A549 (cell line): Measurements from ENCODE around the gene NPHS1. TPM values are rescaled to one million over a fixed set of nuclear protein-coding genes. Genes with fewer than 3 reads are reported as not detected.

ENCODE experiments used
- ATAC-seq, 2 experiments: fragments of 200-7000 bp in 1 of 2; fragments of >200 bp in 1 of 2; cut with Nextera tagmentation in 1 of 2; cut with Tn5 transposase in 1 of 2; 3 replicates each; pipeline versions ENCODE4 v1.8.0 to v1.9.1; 2018 to 2020; ENCODE audit warnings: mild to moderate bottlenecking in 1 of 2, moderate library complexity in 1 of 2
- CTCF ChIA-PET: fragments of 300-600 bp; sonication (Branson Sonifier 250); formaldehyde crosslinking; extraction: SDS; loops from one replicate; lab custom pipeline; 2021; ENCODE audit warnings: antibody characterized with exemption, inconsistent platforms; lab: Yijun Ruan, JAX
- POLR2A ChIA-PET: fragments of 350-600 bp; formaldehyde crosslinking; extraction: SDS; loops from one replicate; lab custom pipeline; 2021; ENCODE audit warnings: antibody characterized with exemption, inconsistent platforms; lab: Yijun Ruan, JAX
- DNase-seq, 2 experiments: peaks; one replicate each; pipeline versions ENCODE4 v3.0.0 to v3.0.0-alpha.2; 2011 to 2016; ENCODE audit warnings: low read depth in 1 of 2, low spot score in 1 of 2
- FAIRE-seq: peaks from 2 replicates; lab custom pipeline; 2011; peaks lifted over from hg19 to GRCh38; lab: Jason Lieb, UNC
- H3K27ac ChIP-seq, 2 experiments: fragments of >200 bp; sonication (Bioruptor Twin); formaldehyde crosslinking; 3 replicates each; pipeline ENCODE4 v1.5.1; 2016 to 2017
- H3K4me1 ChIP-seq: fragments of >200 bp; sonication (Bioruptor Twin); formaldehyde crosslinking; 3 replicates; pipeline ENCODE4 v1.6.1; 2016
- H3K4me2 ChIP-seq: fragments of >200 bp; sonication (Bioruptor Twin); formaldehyde crosslinking; 3 replicates; pipeline ENCODE4 v1.6.1; 2016
- H3K4me3 ChIP-seq: fragments of >200 bp; sonication (Bioruptor Twin); formaldehyde crosslinking; 3 replicates; pipeline ENCODE4 v1.5.1; 2016
- H3K9me3 ChIP-seq: fragments of >200 bp; sonication (Bioruptor Twin); formaldehyde crosslinking; 3 replicates; pipeline ENCODE4 v1.6.1; 2016
- BCL3 ChIP-seq: fragments of >200 bp; sonication (Bioruptor Twin); formaldehyde crosslinking; IDR thresholded peaks from 3 replicates; pipeline ENCODE4 v1.6.1; 2016
- BHLHE40 ChIP-seq: IDR thresholded peaks from 2 replicates; pipeline ENCODE4 v1.6.1; 2012; ENCODE audit warnings: low read depth, low read length, inconsistent platforms
- CBX8 ChIP-seq: fragments of 200-600 bp; sonication (generic); IDR thresholded peaks from 2 replicates; pipeline ENCODE4 v1.6.1; 2016
- CTCF ChIP-seq: fragments of >200 bp; sonication (Bioruptor Twin); formaldehyde crosslinking; IDR thresholded peaks from 3 replicates; pipeline ENCODE4 v1.5.1; 2016
- ELK1 ChIP-seq: fragments of 150-350 bp; IDR thresholded peaks from 2 replicates; pipeline ENCODE4 v1.6.1; 2014; ENCODE audit warnings: low read depth, mild to moderate bottlenecking, low read length
- EP300 ChIP-seq, 2 experiments: fragments of >200 bp; sonication (Bioruptor Twin); formaldehyde crosslinking; IDR thresholded peaks; 2 replicates in 1 of 2; 3 replicates in 1 of 2; pipeline ENCODE4 v1.6.1; 2016 to 2017
- FOSB ChIP-seq: fragments of 250-450 bp; sonication (Bioruptor Pico); IDR thresholded peaks from 2 replicates; pipeline ENCODE4 v1.5.0; 2020; ENCODE audit warnings: mild to moderate bottlenecking, moderate library complexity
- FOXS1 ChIP-seq: fragments of 250-450 bp; sonication (Bioruptor Pico); IDR thresholded peaks from 2 replicates; pipeline ENCODE4 v1.5.0; 2020; ENCODE audit warnings: mild to moderate bottlenecking, moderate library complexity
- GATA3 ChIP-seq: IDR thresholded peaks from 2 replicates; pipeline ENCODE4 v1.6.1; 2012; ENCODE audit warnings: borderline replicate concordance
- JUNB ChIP-seq: fragments of >200 bp; sonication (Bioruptor Twin); formaldehyde crosslinking; IDR thresholded peaks from 2 replicates; pipeline ENCODE4 v1.6.1; 2016
- MAX ChIP-seq: IDR thresholded peaks from 2 replicates; pipeline ENCODE4 v1.6.1; 2012
- NPAS2 ChIP-seq: fragments of 250-450 bp; sonication (Bioruptor Pico); IDR thresholded peaks from 2 replicates; pipeline ENCODE4 v1.8.0; 2022; ENCODE audit warnings: mild to moderate bottlenecking, moderate library complexity, borderline replicate concordance
- NR3C1 ChIP-seq: fragments of >200 bp; sonication (Bioruptor Twin); formaldehyde crosslinking; IDR thresholded peaks from 3 replicates; pipeline ENCODE4 v1.6.1; 2017
- POLR2AphosphoS2 ChIP-seq: conservative IDR thresholded peaks from 2 replicates; pipeline ENCODE4 v1.6.1; 2012; ENCODE audit warnings: low read length, improper control_type of control experiment, inconsistent platforms
- REST ChIP-seq: fragments of 200-600 bp; sonication (generic); IDR thresholded peaks from 2 replicates; pipeline ENCODE4 v1.6.1; 2016; ENCODE audit warnings: antibody characterized with exemption, mild to moderate bottlenecking, moderate library complexity
- RFX5 ChIP-seq: fragments of 450-650 bp; IDR thresholded peaks from 2 replicates; pipeline ENCODE4 v1.7.1; 2014; ENCODE audit warnings: antibody characterized with exemption, mild to moderate bottlenecking, moderate library complexity
- SMC3 ChIP-seq: fragments of >200 bp; sonication (Bioruptor Twin); formaldehyde crosslinking; IDR thresholded peaks from 3 replicates; pipeline ENCODE4 v1.6.1; 2018; ENCODE audit warnings: inconsistent platforms
- TP53 ChIP-seq: fragments of 250-450 bp; sonication (Bioruptor Pico); IDR thresholded peaks from 2 replicates; pipeline ENCODE4 v1.5.0; 2021; ENCODE audit warnings: mild to moderate bottlenecking, moderate library complexity
- ZFP36 ChIP-seq: fragments of 450-650 bp; IDR thresholded peaks from 2 replicates; pipeline ENCODE4 v1.6.1; 2014; ENCODE audit warnings: borderline replicate concordance; ENCODE audit not compliant: partially characterized antibody
- WGBS: methylation state at CpG from one replicate; pipeline ENCODE4 v1.1.6; 2017; ENCODE audit errors: missing lambda C conversion rate; 5-methylcytosine and 5-hydroxymethylcytosine counted together
- polyA plus RNA-seq, 4 experiments: library from polyadenylated mRNA; depleted of rRNA in 3 of 4; stranded (reverse); fragments of >200 nt; fragmentation: RNase III in 1 of 4; extraction: RNeasy Plus Mini Kit Qiagen cat#74134 plus additional on column Dnase treatment in 1 of 4; gene quantifications; 2 replicates in 3 of 4; 3 replicates in 1 of 4; pipeline ENCODE4 v1.2.3, GENCODE V29; 2011 to 2017
- TF ChIP-seq, protein P1 (sequence below): fragments of 250-450 bp; sonication (Bioruptor Pico); IDR thresholded peaks from 2 replicates; pipeline ENCODE4 v1.5.0; 2021; ENCODE audit warnings: mild to moderate bottlenecking, moderate library complexity, borderline replicate concordance
- TF ChIP-seq, protein P2 (sequence below): fragments of 250-450 bp; sonication (Bioruptor Pico); IDR thresholded peaks from 2 replicates; pipeline ENCODE4 v1.5.0; 2020; ENCODE audit warnings: low read depth, mild to moderate bottlenecking, moderate library complexity

Gene NPHS1
- polyA plus RNA-seq, 2 of the 4 experiments (the other 2 are of a cell fraction), result 0.27 TPM

GRCh38 chr19:35787227-35787799 is 65.0 kb downstream of the NPHS1 start:
- Histone ChIP-seq H3K27ac (no peak overlapping the region), H3K4me3 (no peak overlapping the region), H3K4me2 (no peak overlapping the region), H3K4me1 (no peaks in the 10 kb centered on the region), H3K9me3 (no peaks in the 10 kb centered on the region)
- ATAC-seq, result no peak
- ChIA-PET POLR2A (interaction anchor here (0.7 kb wide), 1 partner anchor 24 kb away, joined by 5 read pairs; no protein-coding TSS in a partner anchor), CTCF (interaction anchor here (0.8 to 5.9 kb wide), 4 partner anchors 10 to 93 kb away, joined by 3 to 23 read pairs (median 4); no protein-coding TSS in a partner anchor)
- DNase-seq, result no peak
- no peak for FAIRE-seq
- WGBS, result 69% methylated on average over 11 of the region's 15 CpGs
- TF ChIP-seq BHLHE40 (no peak), FOSB (CRISPR knock-in tag) (no peak), MAX (no peak), POLR2AphosphoS2 (no peak), EP300 (IDR thresholded peaks at IDR 0.05) (no peak), ZFP36 (no peak)
- TF ChIP-seq, all 56 proteins: peak for 0

- POLR2A ChIA-PET, result no interaction called here
- 83% methylated on average over 25 of the region's 31 CpGs for WGBS
- H3K4me1 ChIP-seq, result no peaks in the 10 kb centered on the region
- no peak for ATAC-seq
- no peak overlapping the region for H3K27ac ChIP-seq
- H3K4me2 ChIP-seq, result no peak overlapping the region
- no peak for FAIRE-seq
- TF ChIP-seq REST, result no peak
- TF ChIP-seq, protein P1, sequence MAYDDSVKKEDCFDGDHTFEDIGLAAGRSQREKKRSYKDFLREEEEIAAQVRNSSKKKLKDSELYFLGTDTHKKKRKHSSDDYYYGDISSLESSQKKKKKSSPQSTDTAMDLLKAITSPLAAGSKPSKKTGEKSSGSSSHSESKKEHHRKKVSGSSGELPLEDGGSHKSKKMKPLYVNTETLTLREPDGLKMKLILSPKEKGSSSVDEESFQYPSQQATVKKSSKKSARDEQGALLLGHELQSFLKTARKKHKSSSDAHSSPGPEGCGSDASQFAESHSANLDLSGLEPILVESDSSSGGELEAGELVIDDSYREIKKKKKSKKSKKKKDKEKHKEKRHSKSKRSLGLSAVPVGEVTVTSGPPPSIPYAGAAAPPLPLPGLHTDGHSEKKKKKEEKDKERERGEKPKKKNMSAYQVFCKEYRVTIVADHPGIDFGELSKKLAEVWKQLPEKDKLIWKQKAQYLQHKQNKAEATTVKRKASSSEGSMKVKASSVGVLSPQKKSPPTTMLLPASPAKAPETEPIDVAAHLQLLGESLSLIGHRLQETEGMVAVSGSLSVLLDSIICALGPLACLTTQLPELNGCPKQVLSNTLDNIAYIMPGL (CRISPR knock-in tag), result no peak
- no peak for TF ChIP-seq NR3C1
- no peak for TF ChIP-seq CBX8
- no peak for TF ChIP-seq RFX5
- TF ChIP-seq ELK1, result no peak
- TF ChIP-seq TP53 (CRISPR knock-in tag), result no peak
- TF ChIP-seq JUNB, result no peak
- TF ChIP-seq BCL3, result no peak
- TF ChIP-seq NPAS2 (CRISPR knock-in tag), result no peak
- TF ChIP-seq, protein P2, sequence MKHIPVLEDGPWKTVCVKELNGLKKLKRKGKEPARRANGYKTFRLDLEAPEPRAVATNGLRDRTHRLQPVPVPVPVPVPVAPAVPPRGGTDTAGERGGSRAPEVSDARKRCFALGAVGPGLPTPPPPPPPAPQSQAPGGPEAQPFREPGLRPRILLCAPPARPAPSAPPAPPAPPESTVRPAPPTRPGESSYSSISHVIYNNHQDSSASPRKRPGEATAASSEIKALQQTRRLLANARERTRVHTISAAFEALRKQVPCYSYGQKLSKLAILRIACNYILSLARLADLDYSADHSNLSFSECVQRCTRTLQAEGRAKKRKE (CRISPR knock-in tag), result no peak
- no peak for TF ChIP-seq POLR2AphosphoS2
- TF ChIP-seq GATA3, result no peak
- no peak for TF ChIP-seq SMC3
- no peak for TF ChIP-seq FOXS1 (CRISPR knock-in tag)
- no peak for TF ChIP-seq CTCF
- DNase-seq, result no peak
- CTCF ChIA-PET, result interaction anchor here (0.7 to 5.9 kb wide), 3 partner anchors 9 to 92 kb away, joined by 4 to 23 read pairs (median 5); no protein-coding TSS in a partner anchor
- no peak overlapping the region for H3K4me3 ChIP-seq
- H3K9me3 ChIP-seq, result no peaks in the 10 kb centered on the region
Measured at GRCh38 chr19:35786299-35787160, 65.8 kb downstream of the NPHS1 start.
